Activated CD4-positive, alpha-beta memory T cell treated with anti-CD3 and anti-CD28 coated beads for 36 hours (primary cell): ENCODE measurements around the gene KIF3A. TPM values are rescaled to one million over a fixed set of nuclear protein-coding genes. Genes with fewer than 3 reads are reported as not detected.
A peak's percentile ranks its signal among the peaks of the same experiment; 100 is the strongest.

Experiments
- CTCF ChIA-PET: fragments of 350-600 bp; sonication (Branson Sonifier 250); formaldehyde crosslinking; loops from one replicate; lab custom pipeline; 2021; ENCODE audit warnings: antibody characterized with exemption, inconsistent platforms; lab: Charles Lee
- POLR2A ChIA-PET: fragments of 350-600 bp; sonication (Branson Sonifier 250); formaldehyde crosslinking; loops from one replicate; lab custom pipeline; 2021; ENCODE audit warnings: antibody characterized with exemption; lab: Charles Lee
- DNase-seq: peaks from one replicate; pipeline ENCODE4 v3.0.0-alpha.2; 2020
- H3K27ac Mint-ChIP-seq: one replicate; pipeline ENCODE4 v1.8.0; 2021; ENCODE audit warnings: mixed read lengths
- H3K27me3 Mint-ChIP-seq: one replicate; pipeline ENCODE4 v1.8.0; 2021; ENCODE audit warnings: mixed read lengths
- H3K36me3 Mint-ChIP-seq: one replicate; pipeline ENCODE4 v1.8.0; 2021; ENCODE audit warnings: mixed read lengths
- H3K4me1 Mint-ChIP-seq: one replicate; pipeline ENCODE4 v1.8.0; 2021; ENCODE audit warnings: low read depth, mixed read lengths
- H3K4me3 Mint-ChIP-seq: one replicate; pipeline ENCODE4 v1.8.0; 2021; ENCODE audit warnings: mild to moderate bottlenecking, mixed read lengths
- H3K9me3 Mint-ChIP-seq: one replicate; pipeline ENCODE4 v1.8.0; 2021; ENCODE audit warnings: mixed read lengths
- intact Hi-C: fragments of 100-400 bp; cut with micrococcal nuclease; formaldehyde crosslinking; loops from one replicate; pipeline ENCODE4 v1.15.1; 2023
- total RNA-seq, 2 experiments: library from RNA; stranded (reverse); gene quantifications; one replicate each; pipeline ENCODE4 v1.2.3, GENCODE V29; 2021

Gene KIF3A
- total RNA-seq, 2 experiments from 2014 or later: 12.1 to 16.1 TPM

GRCh38 chr5:132767150-132767549 lies 29.8 kb upstream of the KIF3A start:
- no peak overlapping the region for H3K27ac Mint-ChIP-seq
- ChIA-PET CTCF (no interaction called here), POLR2A (interaction anchor here (0.5 to 0.6 kb wide), 2 partner anchors 57 to 287 kb away, joined by 3 read pairs; no protein-coding TSS in a partner anchor)
- no peaks in the 10 kb centered on the region for H3K9me3 Mint-ChIP-seq
- peaks cover 9% of the 10 kb centered on the region for H3K36me3 Mint-ChIP-seq
- H3K4me1 Mint-ChIP-seq: no peaks in the 10 kb centered on the region
- intact Hi-C loops: no loop called here
- no peaks in the 10 kb centered on the region for H3K27me3 Mint-ChIP-seq
- DNase-seq: no peak
- no peak overlapping the region for H3K4me3 Mint-ChIP-seq

GRCh38 chr5:132766806-132767055 lies 29.4 kb upstream of the KIF3A start:
- no peaks in the 10 kb centered on the region for H3K9me3 Mint-ChIP-seq

GRCh38 chr5:132766020-132766805 lies 28.9 kb upstream of the KIF3A start:
- Mint-ChIP-seq H3K27me3 (no peaks in the 10 kb centered on the region), H3K36me3 (peaks cover 9% of the 10 kb centered on the region), H3K9me3 (no peaks in the 10 kb centered on the region), H3K4me3 (no peak overlapping the region), H3K27ac (no peak overlapping the region), H3K4me1 (no peaks in the 10 kb centered on the region)
- ChIA-PET CTCF (no interaction called here), POLR2A (no interaction called here)
- intact Hi-C loops: no loop called here
- no peak for DNase-seq

More at GRCh38 chr5:132766806-132767055, 29.4 kb upstream of the KIF3A start:
- Mint-ChIP-seq H3K4me1 (no peaks in the 10 kb centered on the region), H3K27ac (no peak overlapping the region), H3K4me3 (no peak overlapping the region), H3K27me3 (no peaks in the 10 kb centered on the region), H3K36me3 (peaks cover 9% of the 10 kb centered on the region)
- intact Hi-C loops: no loop called here
- no peak for DNase-seq
- POLR2A ChIA-PET: interaction anchor here (0.5 kb wide), 1 partner anchor 287 kb away, joined by 3 read pairs; no protein-coding TSS in a partner anchor
- CTCF ChIA-PET: no interaction called here

- ChIA-PET POLR2A (no interaction called here), CTCF (no interaction called here)
- Mint-ChIP-seq H3K36me3 (peaks cover 9% of the 10 kb centered on the region), H3K4me1 (no peaks in the 10 kb centered on the region), H3K27ac (no peak overlapping the region), H3K4me3 (no peak overlapping the region), H3K9me3 (no peaks in the 10 kb centered on the region), H3K27me3 (no peaks in the 10 kb centered on the region)
- DNase-seq: no peak
- intact Hi-C loops: no loop called here
Observed at GRCh38 chr5:132765311-132766019, 28.1 kb upstream of the KIF3A start.

- Mint-ChIP-seq H3K36me3 (peaks cover 9% of the 10 kb centered on the region), H3K27ac (no peak overlapping the region), H3K4me1 (no peaks in the 10 kb centered on the region), H3K4me3 (no peak overlapping the region), H3K27me3 (no peaks in the 10 kb centered on the region), H3K9me3 (no peaks in the 10 kb centered on the region)
- CTCF ChIA-PET: no interaction called here
- intact Hi-C loops: no loop called here
- POLR2A ChIA-PET: no interaction called here
- no peak for DNase-seq
Observed at GRCh38 chr5:132764671-132765238, 27.4 kb upstream of the KIF3A start.

- intact Hi-C loops: no loop called here
Observed at GRCh38 chr5:132764051-132764450, 26.7 kb upstream of the KIF3A start.

GRCh38 chr5:132763181-132764036 lies 26.1 kb upstream of the KIF3A start:
- no peak overlapping the region for H3K4me3 Mint-ChIP-seq
- intact Hi-C loops: no loop called here
- H3K4me1 Mint-ChIP-seq: no peaks in the 10 kb centered on the region
- H3K27ac Mint-ChIP-seq: no peak overlapping the region
- peaks cover 9% of the 10 kb centered on the region for H3K36me3 Mint-ChIP-seq
- DNase-seq: no peak
- ChIA-PET POLR2A (interaction anchor here (1.3 kb wide), 1 partner anchor 9 kb away, joined by 3 read pairs; no protein-coding TSS in a partner anchor), CTCF (no interaction called here)
- no peaks in the 10 kb centered on the region for H3K9me3 Mint-ChIP-seq
- no peaks in the 10 kb centered on the region for H3K27me3 Mint-ChIP-seq

More at GRCh38 chr5:132764051-132764450, 26.7 kb upstream of the KIF3A start:
- Mint-ChIP-seq H3K27ac (no peak overlapping the region), H3K27me3 (no peaks in the 10 kb centered on the region), H3K4me1 (no peaks in the 10 kb centered on the region), H3K9me3 (no peaks in the 10 kb centered on the region), H3K4me3 (no peak overlapping the region), H3K36me3 (peaks cover 9% of the 10 kb centered on the region)
- ChIA-PET POLR2A (interaction anchor here (1.3 kb wide), 1 partner anchor 9 kb away, joined by 3 read pairs; no protein-coding TSS in a partner anchor), CTCF (no interaction called here)
- DNase-seq: no peak

- H3K27me3 Mint-ChIP-seq: no peaks in the 10 kb centered on the region
- no peak overlapping the region for H3K27ac Mint-ChIP-seq
- no peaks in the 10 kb centered on the region for H3K4me1 Mint-ChIP-seq
- ChIA-PET POLR2A (no interaction called here), CTCF (interaction anchor here (0.8 kb wide), 1 partner anchor 48 kb away, joined by 3 read pairs; no protein-coding TSS in a partner anchor)
- H3K9me3 Mint-ChIP-seq: no peaks in the 10 kb centered on the region
- H3K36me3 Mint-ChIP-seq: peaks cover 9% of the 10 kb centered on the region
- intact Hi-C loops: no loop called here
- H3K4me3 Mint-ChIP-seq: no peak overlapping the region
- DNase-seq: no peak
Observed at GRCh38 chr5:132762246-132763000, 25.1 kb upstream of the KIF3A start.

GRCh38 chr5:132761321-132762240 lies 24.2 kb upstream of the KIF3A start:
- Mint-ChIP-seq H3K4me1 (no peaks in the 10 kb centered on the region), H3K9me3 (no peaks in the 10 kb centered on the region), H3K27me3 (no peaks in the 10 kb centered on the region), H3K4me3 (no peak overlapping the region), H3K27ac (no peak overlapping the region), H3K36me3 (peaks cover 9% of the 10 kb centered on the region)
- peak; percentile 6 for DNase-seq
- ChIA-PET CTCF (interaction anchor here (0.8 kb wide), 1 partner anchor 49 kb away, joined by 3 read pairs; no protein-coding TSS in a partner anchor), POLR2A (no interaction called here)
- intact Hi-C loops: no loop called here

GRCh38 chr5:132760601-132761317 lies 23.4 kb upstream of the KIF3A start:
- intact Hi-C loops: no loop called here
- Mint-ChIP-seq H3K4me3 (no peak overlapping the region), H3K9me3 (no peaks in the 10 kb centered on the region), H3K36me3 (peaks cover 9% of the 10 kb centered on the region), H3K27me3 (no peaks in the 10 kb centered on the region), H3K4me1 (no peaks in the 10 kb centered on the region), H3K27ac (no peak overlapping the region)
- ChIA-PET POLR2A (no interaction called here), CTCF (no interaction called here)
- DNase-seq: peak; percentile 3
